GM12864 (cell line): ENCODE data around the gene PHF12.
"Not testable (repeated sequence)": the region's sequence is repeated elsewhere in the genome, so short reads cannot be mapped to it uniquely, and the experiment has no call there.

Experiments
- DNase-seq: peaks from one replicate; pipeline ENCODE4 v3.0.0-alpha.2; 2011; ENCODE audit warnings: low read depth
- H3K4me3 ChIP-seq: 2 replicates; pipeline ENCODE4 v1.5.1; 2011; ENCODE audit warnings: mild to moderate bottlenecking, low read depth, low read length, control low read depth
- TF ChIP-seq, protein P1 (sequence below): IDR thresholded peaks from 2 replicates; pipeline ENCODE4 v1.5.1; 2011; ENCODE audit warnings: low read depth, mild to moderate bottlenecking, moderate library complexity, low read length, control low read depth, inconsistent platforms; ENCODE audit errors: missing control alignments

Gene PHF12

DNA sequence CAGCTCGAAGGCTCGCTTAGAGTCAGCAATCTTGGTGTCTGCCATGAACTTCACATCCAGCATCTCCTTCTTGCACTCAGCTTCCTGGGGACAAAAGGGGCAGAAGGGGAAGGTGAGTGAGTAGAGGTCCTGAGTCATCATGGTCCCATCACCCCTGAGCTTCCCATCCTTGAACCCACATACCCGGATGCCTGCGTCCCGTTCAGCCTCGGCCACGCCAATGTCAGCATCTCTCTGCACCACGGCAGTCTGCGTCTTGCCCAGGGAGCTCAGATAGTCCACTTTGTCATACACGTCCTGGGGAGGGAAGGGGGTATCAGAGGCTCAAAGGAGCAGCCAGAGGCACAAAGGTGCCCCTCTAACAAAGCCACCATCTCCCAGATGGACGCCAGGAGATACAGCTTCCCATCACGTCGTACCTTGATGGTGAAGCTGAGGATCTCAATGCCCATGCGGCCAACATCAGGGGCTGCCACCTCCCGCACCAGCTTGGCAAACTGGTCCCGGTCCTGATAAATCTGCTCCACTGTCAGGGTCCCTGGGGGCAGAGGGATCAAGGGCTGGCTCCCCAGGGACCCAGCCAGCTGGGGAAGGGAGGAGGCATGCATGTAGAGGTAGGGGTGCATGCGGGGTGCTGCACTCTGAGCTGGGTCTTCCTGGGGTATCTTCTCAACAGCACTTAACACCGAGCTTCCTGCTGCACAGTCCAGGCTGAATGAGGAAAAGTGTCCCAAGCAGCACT is 69.0 kb downstream of the PHF12 start:
- DNase-seq, result no peak
- TF ChIP-seq, protein P1, sequence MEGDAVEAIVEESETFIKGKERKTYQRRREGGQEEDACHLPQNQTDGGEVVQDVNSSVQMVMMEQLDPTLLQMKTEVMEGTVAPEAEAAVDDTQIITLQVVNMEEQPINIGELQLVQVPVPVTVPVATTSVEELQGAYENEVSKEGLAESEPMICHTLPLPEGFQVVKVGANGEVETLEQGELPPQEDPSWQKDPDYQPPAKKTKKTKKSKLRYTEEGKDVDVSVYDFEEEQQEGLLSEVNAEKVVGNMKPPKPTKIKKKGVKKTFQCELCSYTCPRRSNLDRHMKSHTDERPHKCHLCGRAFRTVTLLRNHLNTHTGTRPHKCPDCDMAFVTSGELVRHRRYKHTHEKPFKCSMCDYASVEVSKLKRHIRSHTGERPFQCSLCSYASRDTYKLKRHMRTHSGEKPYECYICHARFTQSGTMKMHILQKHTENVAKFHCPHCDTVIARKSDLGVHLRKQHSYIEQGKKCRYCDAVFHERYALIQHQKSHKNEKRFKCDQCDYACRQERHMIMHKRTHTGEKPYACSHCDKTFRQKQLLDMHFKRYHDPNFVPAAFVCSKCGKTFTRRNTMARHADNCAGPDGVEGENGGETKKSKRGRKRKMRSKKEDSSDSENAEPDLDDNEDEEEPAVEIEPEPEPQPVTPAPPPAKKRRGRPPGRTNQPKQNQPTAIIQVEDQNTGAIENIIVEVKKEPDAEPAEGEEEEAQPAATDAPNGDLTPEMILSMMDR, result no peak
- H3K4me3 ChIP-seq, result no peak overlapping the region

DNA sequence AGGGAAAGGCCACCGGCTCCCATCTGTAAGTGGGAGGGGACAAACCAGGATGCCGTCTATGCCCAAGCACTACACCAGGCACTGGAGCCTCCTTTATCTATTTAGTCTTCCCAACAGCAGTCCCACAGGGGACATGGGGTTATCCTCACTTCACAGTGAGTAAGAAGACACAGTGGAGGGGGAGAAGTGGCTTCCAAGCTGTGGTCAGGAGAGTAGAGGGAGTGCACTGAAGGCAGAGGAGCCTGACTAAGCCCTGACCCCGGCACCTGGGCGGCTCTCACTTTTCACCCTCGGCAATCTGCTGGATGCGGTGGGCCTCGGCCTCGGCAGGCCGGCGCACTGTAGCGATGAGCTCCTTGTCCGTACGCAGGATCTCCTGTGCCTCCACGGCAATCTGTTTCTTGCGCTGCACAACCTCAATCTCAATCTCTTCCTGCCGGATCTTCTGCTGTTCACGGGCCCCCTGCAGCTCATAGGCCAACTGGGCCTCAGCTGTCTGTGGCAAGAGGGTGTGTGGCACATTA is 69.7 kb downstream of the PHF12 start:
- H3K4me3 ChIP-seq, result no peak overlapping the region
- no peak for DNase-seq
- TF ChIP-seq, protein P1, result no peak

DNA sequence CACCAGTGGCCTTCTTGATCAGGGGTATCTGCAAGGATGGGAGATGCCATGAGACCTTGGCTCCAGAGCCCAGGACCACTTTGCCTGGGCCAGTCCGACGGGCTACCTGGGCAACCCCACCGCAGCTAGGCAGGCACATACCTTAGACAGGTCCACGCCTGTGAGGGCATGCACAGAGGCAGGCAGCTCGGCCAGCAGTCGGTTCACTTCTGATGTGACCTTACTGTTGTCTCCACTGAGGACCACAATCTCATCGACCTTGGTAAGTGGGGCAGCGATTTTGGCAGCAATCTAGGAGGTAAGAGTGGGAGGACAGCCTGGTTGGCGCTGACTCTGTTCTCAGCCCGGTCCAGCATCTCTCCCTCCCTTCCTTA is 70.8 kb downstream of the PHF12 start:
- TF ChIP-seq, protein P1, result no peak
- DNase-seq, result no peak
- H3K4me3 ChIP-seq, result no peak overlapping the region

DNA sequence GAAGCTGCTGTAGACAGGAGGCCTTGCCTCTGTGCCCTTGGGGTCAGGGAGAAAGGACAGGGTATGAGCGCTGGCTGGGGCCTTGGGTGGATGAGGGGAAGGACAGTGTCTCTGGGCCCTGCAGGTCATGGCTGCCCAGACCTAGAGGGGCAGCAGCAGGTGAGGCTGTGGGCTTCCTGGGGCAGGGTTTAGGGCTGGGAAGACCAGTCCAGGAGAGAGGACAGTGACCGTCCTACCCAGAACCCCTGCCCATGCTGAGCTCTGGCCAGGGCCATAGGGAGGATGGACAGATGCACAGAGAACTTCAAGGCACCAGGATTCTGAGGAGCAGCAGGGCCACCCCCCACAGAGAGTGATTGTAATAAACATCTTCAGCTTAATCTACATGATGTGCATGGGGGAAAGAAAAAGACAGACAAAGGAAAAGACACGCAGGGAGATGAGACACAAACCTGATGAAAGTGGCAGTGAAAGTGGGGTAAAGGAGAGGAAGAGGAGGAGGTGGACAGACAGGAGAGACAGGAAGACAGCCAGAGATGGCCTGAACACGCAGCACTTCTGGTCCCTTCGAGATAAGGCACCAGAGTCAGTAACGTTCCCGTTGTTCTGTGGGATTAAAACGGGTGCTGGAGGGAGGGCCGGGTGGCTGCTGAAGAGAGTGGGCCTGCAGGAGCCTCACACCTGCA is 71.3 kb downstream of the PHF12 start:
- TF ChIP-seq, protein P1, result no peak
- no peak for DNase-seq
- H3K4me3 ChIP-seq, result no peak overlapping the region

DNA sequence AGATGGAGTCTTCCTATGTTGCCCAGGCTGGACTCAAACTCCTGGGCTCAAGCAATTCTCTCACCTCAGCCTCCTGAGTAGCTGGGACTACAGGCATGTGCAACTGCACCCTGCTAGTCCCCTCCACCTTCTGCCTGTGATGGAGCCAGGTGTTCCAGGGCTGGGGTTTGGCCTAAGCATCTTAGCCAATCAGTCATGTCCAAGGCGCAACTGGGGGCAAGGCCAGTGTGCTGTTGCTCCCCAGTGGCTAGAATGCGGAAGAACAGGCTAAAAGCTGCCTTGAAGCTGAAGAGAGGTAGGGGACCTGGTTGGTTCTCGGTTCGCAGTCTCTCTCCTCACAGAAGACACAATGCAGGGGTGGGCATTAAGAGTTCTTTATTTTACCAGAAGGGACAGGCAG is 72.3 kb downstream of the PHF12 start:
- TF ChIP-seq, protein P1, result peak; percentile 65
- H3K4me3 ChIP-seq, result no peak overlapping the region
- DNase-seq, result no peak

DNA sequence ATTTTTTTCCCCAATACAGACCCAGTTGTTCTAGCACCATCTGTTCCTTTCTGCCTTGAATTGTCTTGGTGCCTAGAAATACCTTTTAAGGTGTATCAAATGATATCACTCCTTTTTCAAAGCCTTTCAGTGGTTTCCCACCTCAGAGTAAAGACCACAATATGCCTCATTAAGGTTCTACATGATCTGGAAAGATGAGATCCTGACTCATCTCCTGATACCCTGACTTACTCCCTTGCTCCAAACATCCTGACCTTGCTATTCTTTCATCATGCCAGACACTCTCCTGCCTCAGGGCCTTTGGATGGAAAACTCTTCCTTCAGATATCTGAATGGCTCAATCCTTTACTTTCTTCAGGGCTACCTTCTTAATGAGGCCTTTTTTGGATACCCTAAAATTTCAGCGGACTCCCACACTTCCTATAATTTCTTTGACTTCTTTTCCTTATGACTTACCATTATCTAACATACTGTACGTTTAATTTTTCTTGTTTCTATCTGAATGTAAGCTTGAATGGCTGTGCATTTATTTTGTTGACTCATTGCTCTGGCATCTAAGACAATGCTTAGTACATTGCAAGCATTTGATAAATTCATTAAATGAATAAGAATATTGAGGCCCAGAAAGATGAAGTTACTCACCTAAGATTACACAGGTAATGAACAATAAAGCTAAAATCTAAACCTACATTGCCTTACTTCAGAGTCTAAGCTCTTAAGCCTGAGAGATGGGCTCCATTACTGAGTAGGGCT is 73.0 kb downstream of the PHF12 start:
- no peak for DNase-seq
- H3K4me3 ChIP-seq, result no peak overlapping the region
- TF ChIP-seq, protein P1, result no peak

DNA sequence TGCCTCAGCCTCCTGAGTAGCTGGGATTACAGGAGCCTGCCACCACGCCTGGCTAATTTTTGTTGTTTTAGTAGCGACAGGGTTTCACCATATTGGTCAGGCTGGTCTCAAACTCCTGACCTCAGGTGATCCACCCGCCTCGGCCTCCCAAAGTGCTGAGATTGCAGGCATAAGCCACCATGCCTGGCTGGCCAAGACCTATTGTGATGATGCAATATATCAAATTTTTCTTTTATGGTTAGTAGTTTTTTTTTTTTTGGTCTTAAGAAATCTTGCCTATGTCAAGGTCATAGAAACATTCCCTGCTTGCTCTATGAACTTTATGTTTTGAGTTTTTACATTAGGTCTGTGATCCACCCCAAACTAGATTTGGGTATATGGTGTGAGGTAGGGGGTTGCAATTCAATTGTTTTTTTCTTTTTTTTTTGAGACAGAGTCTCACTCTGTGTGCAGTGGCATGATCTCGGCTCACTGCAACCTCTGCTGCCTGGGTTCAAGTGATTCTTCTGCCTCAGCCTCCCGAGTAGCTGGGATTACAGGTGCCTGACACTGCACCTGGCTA is 74.1 kb downstream of the PHF12 start:
- not testable (repeated sequence) for H3K4me3 ChIP-seq, DNase-seq
